C4-2B (cell line): ENCODE measurements around the gene IGSF23.
A peak's percentile ranks its signal among the peaks of the same experiment; 100 is the strongest.

Source experiments
- H3K27ac ChIP-seq: fragments of 450-650 bp; 2 replicates; pipeline ENCODE4 v1.5.1; 2017
- CTCF ChIP-seq: fragments of 450-650 bp; conservative IDR thresholded peaks from 2 replicates; pipeline ENCODE4 v1.5.1; 2017; ENCODE audit warnings: mild to moderate bottlenecking
- ZFX ChIP-seq: fragments of 450-650 bp; IDR thresholded peaks from 2 replicates; pipeline ENCODE4 v1.6.1; 2017

IGSF23 gene

GRCh38 chr19:44579663-44580365 lies 33.5 kb upstream of the IGSF23 start:
- no peak overlapping the region for H3K27ac ChIP-seq
- TF ChIP-seq ZFX: no peak
- no peak for TF ChIP-seq CTCF

- H3K27ac ChIP-seq: no peak overlapping the region
- TF ChIP-seq ZFX (no peak), CTCF (no peak)
Measured at GRCh38 chr19:44580366-44580895, 32.9 kb upstream of the IGSF23 start.

GRCh38 chr19:44581288-44581687 lies 32.1 kb upstream of the IGSF23 start:
- TF ChIP-seq ZFX (no peak), CTCF (no peak)
- no peak overlapping the region for H3K27ac ChIP-seq

- H3K27ac ChIP-seq: no peak overlapping the region
- TF ChIP-seq CTCF: peak; percentile 61
- TF ChIP-seq ZFX: no peak
Measured at GRCh38 chr19:44582581-44583265, 30.6 kb upstream of the IGSF23 start.

GRCh38 chr19:44585371-44586133 lies 27.8 kb upstream of the IGSF23 start:
- no peak for TF ChIP-seq CTCF
- TF ChIP-seq ZFX: no peak
- H3K27ac ChIP-seq: no peak overlapping the region

- no peak overlapping the region for H3K27ac ChIP-seq
- TF ChIP-seq CTCF: no peak
Measured at GRCh38 chr19:44587963-44588770, 25.2 kb upstream of the IGSF23 start.
